ENCODE data around the gene TARS2. TPM values are rescaled to one million over a fixed set of nuclear protein-coding genes. Genes with fewer than 3 reads are reported as not detected.

TARS2 gene
- polyA plus RNA-seq, 3 donors from 2014 or later, result 29.6 to 40.8 (median 31.9) TPM

GRCh38 chr1:150479370-150479769 lies 7.8 kb upstream of the TARS2 start:
- Mint-ChIP-seq H3K27me3 (ENCODE audit: low read depth in 3 of 3) (peaks cover 0 to 4% (median 2%) of the 10 kb centered on the region in 3 donors), H3K4me3 (no peak overlapping the region), H3K36me3 (no peaks in the 10 kb centered on the region), H3K9me3 (no peaks in the 10 kb centered on the region), H3K4me1 (no peaks in the 10 kb centered on the region), H3K27ac (peak overlapping the region in 1 of 6 donors; percentile 7)
- no peak for DNase-seq

- Mint-ChIP-seq H3K27me3 (ENCODE audit: low read depth in 3 of 3) (peaks cover 0 to 4% (median 2%) of the 10 kb centered on the region in 3 donors), H3K9me3 (no peaks in the 10 kb centered on the region), H3K36me3 (no peaks in the 10 kb centered on the region), H3K27ac (peak overlapping the region in 1 of 6 donors; percentile 17), H3K4me1 (no peaks in the 10 kb centered on the region), H3K4me3 (no peak overlapping the region)
- no peak for DNase-seq
Observed at GRCh38 chr1:150479927-150480352, 7.3 kb upstream of the TARS2 start.

GRCh38 chr1:150484431-150484830 lies 2.8 kb upstream of the TARS2 start:
- Mint-ChIP-seq H3K9me3 (no peaks in the 10 kb centered on the region), H3K27me3 (ENCODE audit: low read depth in 3 of 3) (peaks cover 0 to 6% (median 2%) of the 10 kb centered on the region in 3 donors), H3K27ac (no peak overlapping the region), H3K36me3 (peaks cover 0 to 5% (median 4%) of the 10 kb centered on the region in 3 donors), H3K4me3 (no peak overlapping the region), H3K4me1 (peaks cover 17 to 28% of the 10 kb centered on the region in 2 donors)
- DNase-seq, result no peak

GRCh38 chr1:150484861-150485260 lies 2.4 kb upstream of the TARS2 start:
- DNase-seq, result no peak
- Mint-ChIP-seq H3K27ac (peak overlapping the region in 1 of 6 donors; percentile 47), H3K4me3 (peak overlapping the region in 4 of 5 donors; percentile 44 to 68 (median 50)), H3K36me3 (peaks cover 0 to 6% (median 5%) of the 10 kb centered on the region in 3 donors), H3K4me1 (peaks cover 17 to 28% of the 10 kb centered on the region in 2 donors), H3K9me3 (no peaks in the 10 kb centered on the region), H3K27me3 (ENCODE audit: low read depth in 3 of 3) (peaks cover 0 to 6% (median 2%) of the 10 kb centered on the region in 3 donors)

- Mint-ChIP-seq H3K36me3 (peaks cover 5 to 22% (median 19%) of the 10 kb centered on the region in 3 donors), H3K27me3 (ENCODE audit: low read depth in 3 of 3) (peaks cover 0 to 6% (median 2%) of the 10 kb centered on the region in 3 donors), H3K9me3 (no peaks in the 10 kb centered on the region), H3K27ac (peak overlapping the region; percentile 90 to 98 (median 96)), H3K4me1 (peaks cover 17 to 28% of the 10 kb centered on the region in 2 donors), H3K4me3 (peak overlapping the region; percentile 94 to 99 (median 96))
- DNase-seq, result peak in 1 of 3 donors; percentile 4
Observed at GRCh38 chr1:150487763-150488115, 520 bp downstream of the TARS2 start.

GRCh38 chr1:150493175-150493574 lies 6.0 kb downstream of the TARS2 start:
- Mint-ChIP-seq H3K9me3 (no peaks in the 10 kb centered on the region), H3K27me3 (ENCODE audit: low read depth in 3 of 3) (peaks cover 0 to 2% (median 0%) of the 10 kb centered on the region in 3 donors), H3K4me1 (peaks cover 4 to 13% of the 10 kb centered on the region in 2 donors), H3K4me3 (no peak overlapping the region), H3K36me3 (peaks cover 21 to 37% (median 26%) of the 10 kb centered on the region in 3 donors), H3K27ac (no peak overlapping the region)
- DNase-seq, result no peak

- H3K4me3 Mint-ChIP-seq, result no peak overlapping the region
- peaks cover 24 to 42% (median 26%) of the 10 kb centered on the region in 3 donors for H3K36me3 Mint-ChIP-seq
Observed at GRCh38 chr1:150498342-150498741, 11.1 kb downstream of the TARS2 start.

GRCh38 chr1:150505431-150505830 lies 18.2 kb downstream of the TARS2 start:
- Mint-ChIP-seq H3K27ac (peak overlapping the region in 1 of 6 donors; percentile 5), H3K36me3 (peaks cover 13 to 32% (median 15%) of the 10 kb centered on the region in 3 donors), H3K4me3 (no peak overlapping the region), H3K4me1 (no peaks in the 10 kb centered on the region), H3K27me3 (ENCODE audit: low read depth in 3 of 3) (peaks cover 0 to 2% (median 0%) of the 10 kb centered on the region in 3 donors), H3K9me3 (no peaks in the 10 kb centered on the region)
- no peak for DNase-seq

More at GRCh38 chr1:150498342-150498741, 11.1 kb downstream of the TARS2 start:
- Mint-ChIP-seq H3K9me3 (no peaks in the 10 kb centered on the region), H3K27me3 (ENCODE audit: low read depth in 3 of 3) (peaks cover 0 to 2% (median 0%) of the 10 kb centered on the region in 3 donors), H3K27ac (no peak overlapping the region), H3K4me1 (no peaks in the 10 kb centered on the region)
- DNase-seq, result no peak

- no peak for DNase-seq
- Mint-ChIP-seq H3K36me3 (peaks cover 7 to 23% (median 8%) of the 10 kb centered on the region in 3 donors), H3K27ac (peak within 1 kb of the TSS in 2 of 6 donors; percentile 12 to 31), H3K27me3 (ENCODE audit: low read depth in 3 of 3) (peaks cover 0 to 2% (median 0%) of the 10 kb centered on the region in 3 donors), H3K4me3 (no peak within 1 kb of the TSS), H3K4me1 (no peaks in the 10 kb centered on the region), H3K9me3 (no peaks in the 10 kb centered on the region)
Observed at GRCh38 chr1:150507912-150508864, 21.0 kb downstream of the TARS2 start, which contains the start of gene ECM1. TSS of gene ECM1 (plus strand) at chr1:150508109. CDS start at chr1:150508210, 101 bp downstream.

- H3K27me3 Mint-ChIP-seq (ENCODE audit: low read depth in 3 of 3), result peaks cover 0 to 2% (median 0%) of the 10 kb centered on the region in 3 donors
- H3K9me3 Mint-ChIP-seq, result no peaks in the 10 kb centered on the region
- H3K27ac Mint-ChIP-seq, result no peak overlapping the region
- no peak for DNase-seq
- H3K36me3 Mint-ChIP-seq, result peaks cover 6 to 19% (median 8%) of the 10 kb centered on the region in 3 donors
- H3K4me1 Mint-ChIP-seq, result no peaks in the 10 kb centered on the region
- no peak overlapping the region for H3K4me3 Mint-ChIP-seq
Observed at GRCh38 chr1:150508982-150509381, 21.8 kb downstream of the TARS2 start.

GRCh38 chr1:150511551-150511950 lies 24.3 kb downstream of the TARS2 start:
- H3K9me3 Mint-ChIP-seq, result no peaks in the 10 kb centered on the region
- H3K4me1 Mint-ChIP-seq, result peaks cover 13 to 16% of the 10 kb centered on the region in 2 donors
- DNase-seq, result no peak
- no peak overlapping the region for H3K27ac Mint-ChIP-seq
- peaks cover 0 to 5% (median 2%) of the 10 kb centered on the region in 3 donors for H3K27me3 Mint-ChIP-seq (ENCODE audit: low read depth in 3 of 3)
- no peak overlapping the region for H3K4me3 Mint-ChIP-seq
- peaks cover 1 to 8% (median 4%) of the 10 kb centered on the region in 3 donors for H3K36me3 Mint-ChIP-seq

- DNase-seq, result no peak
- peaks cover 0 to 5% (median 2%) of the 10 kb centered on the region in 3 donors for H3K27me3 Mint-ChIP-seq (ENCODE audit: low read depth in 3 of 3)
- no peak overlapping the region for H3K27ac Mint-ChIP-seq
- no peaks in the 10 kb centered on the region for H3K9me3 Mint-ChIP-seq
- H3K4me3 Mint-ChIP-seq, result peak overlapping the region in 2 of 5 donors; percentile 25 to 29
- peaks cover 0 to 3% (median 3%) of the 10 kb centered on the region in 3 donors for H3K36me3 Mint-ChIP-seq
- peaks cover 16 to 18% of the 10 kb centered on the region in 2 donors for H3K4me1 Mint-ChIP-seq
Observed at GRCh38 chr1:150511985-150512660, 24.9 kb downstream of the TARS2 start.

- Mint-ChIP-seq H3K4me1 (peaks cover 16 to 18% of the 10 kb centered on the region in 2 donors), H3K27me3 (ENCODE audit: low read depth in 3 of 3) (peaks cover 0 to 5% (median 2%) of the 10 kb centered on the region in 3 donors), H3K4me3 (peak overlapping the region in 1 of 5 donors; percentile 25), H3K27ac (no peak overlapping the region), H3K9me3 (no peaks in the 10 kb centered on the region), H3K36me3 (no peaks in the 10 kb centered on the region)
- no peak for DNase-seq
Observed at GRCh38 chr1:150512846-150513245, 25.6 kb downstream of the TARS2 start.
